Endodermal cell (in vitro differentiated cells): ENCODE measurements around the gene GSTA3. TPM values are rescaled to one million over a fixed set of nuclear protein-coding genes. Genes with fewer than 3 reads are reported as not detected.

Source experiments
- DNase-seq: peaks from one replicate; pipeline ENCODE4 v3.0.0-alpha.2; 2017
- H3K27ac ChIP-seq: 2 replicates; pipeline ENCODE4 v1.5.1; 2013; ENCODE audit warnings: mild to moderate bottlenecking, low read depth, low read length, moderate library complexity
- H3K27me3 ChIP-seq: 2 replicates; pipeline ENCODE4 v1.6.1; 2013; ENCODE audit warnings: mild to moderate bottlenecking, low read length, moderate library complexity; ENCODE audit not compliant: insufficient read depth, control insufficient read depth, poor library complexity, severe bottlenecking
- H3K36me3 ChIP-seq: 2 replicates; pipeline ENCODE4 v1.7.0; 2013; ENCODE audit warnings: mild to moderate bottlenecking, low read length, moderate library complexity; ENCODE audit not compliant: control insufficient read depth, insufficient read depth
- H3K4me1 ChIP-seq: one replicate; pipeline ENCODE4 v1.7.0; 2013; ENCODE audit warnings: low read length; ENCODE audit not compliant: control insufficient read depth, insufficient read depth
- H3K4me3 ChIP-seq: 2 replicates; pipeline ENCODE4 v1.5.1; 2013; ENCODE audit warnings: mild to moderate bottlenecking, low read length, moderate library complexity
- H3K9ac ChIP-seq: 2 replicates; pipeline ENCODE4 v1.6.1; 2013; ENCODE audit warnings: mild to moderate bottlenecking, low read length, moderate library complexity; ENCODE audit not compliant: poor library complexity, severe bottlenecking; ENCODE audit errors: extremely low read depth
- H3K9me3 ChIP-seq: 2 replicates; pipeline ENCODE4 v1.6.1; 2013; ENCODE audit warnings: mild to moderate bottlenecking, low read length, moderate library complexity; ENCODE audit not compliant: control insufficient read depth
- H3K27ac Mint-ChIP-seq: 2 replicates; pipeline ENCODE4 v1.8.0; 2020; ENCODE audit warnings: mixed read lengths
- H3K27me3 Mint-ChIP-seq: 2 replicates; pipeline ENCODE4 v1.8.0; 2021; ENCODE audit warnings: mild to moderate bottlenecking, mixed read lengths; ENCODE audit not compliant: insufficient read depth
- H3K36me3 Mint-ChIP-seq: 2 replicates; pipeline ENCODE4 v1.8.0; 2020; ENCODE audit warnings: low read depth, mixed read lengths
- H3K4me1 Mint-ChIP-seq: 2 replicates; pipeline ENCODE4 v1.8.0; 2020; ENCODE audit warnings: mixed read lengths
- H3K4me3 Mint-ChIP-seq: 2 replicates; pipeline ENCODE4 v1.8.0; 2020; ENCODE audit warnings: mild to moderate bottlenecking, moderate library complexity, mixed read lengths
- H3K9me3 Mint-ChIP-seq: 2 replicates; pipeline ENCODE4 v1.8.0; 2020; ENCODE audit warnings: mild to moderate bottlenecking, mixed read lengths
- WGBS, 2 experiments: methylation state at CpG; one replicate each; pipeline versions ENCODE4 v1.1.5 to v1.1.7; 2013; ENCODE audit warnings: missing lambda C conversion rate in 2 of 2, mixed read lengths in 1 of 2; ENCODE audit not compliant: insufficient coverage in 1 of 2, insufficient read length in 1 of 2; 5-methylcytosine and 5-hydroxymethylcytosine counted together
- total RNA-seq, 2 donors: library from RNA; stranded (reverse); fragmentation: NEBNext Ultra II Directional in 1 of 2; extraction: Animal tissue kit (Norgen Biotek cat#: 25700) in 1 of 2; gene quantifications; 2 replicates in 1 of 2; 3 replicates in 1 of 2; pipeline ENCODE4 v1.2.1, GENCODE V29; 2021
- TF ChIP-seq, protein P1 (sequence below): fragments of 200-600 bp; sonication (generic); conservative IDR thresholded peaks from 2 replicates; pipeline ENCODE4 v1.5.0; 2021; ENCODE audit warnings: antibody characterized with exemption, mild to moderate bottlenecking

The GSTA3 gene
- total RNA-seq, 2 donors from 2014 or later, result not detected

DNA sequence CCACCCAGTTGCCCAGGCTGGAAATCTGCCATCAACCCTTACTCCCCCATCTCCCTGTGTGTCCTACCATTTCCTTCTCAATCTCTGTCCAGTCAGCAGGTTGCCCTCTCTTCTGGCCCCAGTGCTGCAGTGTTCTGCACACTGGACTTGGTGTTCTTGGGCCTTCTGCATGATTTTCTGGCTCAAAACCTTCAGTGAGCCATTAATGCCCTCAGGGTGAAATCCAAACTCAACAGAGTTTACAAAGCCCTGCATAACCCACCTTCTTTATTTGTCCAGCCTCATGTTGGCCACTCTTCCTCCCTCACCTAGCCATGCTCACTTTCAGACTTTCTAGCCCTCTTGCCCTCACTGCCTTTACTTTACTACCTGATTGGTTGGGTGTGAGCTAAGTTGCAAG, 5.0 kb upstream of the GSTA3 start:
- H3K27ac Mint-ChIP-seq, result no peak overlapping the region
- H3K27me3 ChIP-seq, result no peaks in the 10 kb centered on the region
- no peaks in the 10 kb centered on the region for H3K9me3 ChIP-seq
- no peaks in the 10 kb centered on the region for H3K36me3 ChIP-seq
- no peak overlapping the region for H3K4me3 ChIP-seq
- peaks cover 12% of the 10 kb centered on the region for H3K4me1 Mint-ChIP-seq
- H3K9ac ChIP-seq, result no peak overlapping the region
- H3K27ac ChIP-seq, result no peak overlapping the region
- TF ChIP-seq, protein P1, sequence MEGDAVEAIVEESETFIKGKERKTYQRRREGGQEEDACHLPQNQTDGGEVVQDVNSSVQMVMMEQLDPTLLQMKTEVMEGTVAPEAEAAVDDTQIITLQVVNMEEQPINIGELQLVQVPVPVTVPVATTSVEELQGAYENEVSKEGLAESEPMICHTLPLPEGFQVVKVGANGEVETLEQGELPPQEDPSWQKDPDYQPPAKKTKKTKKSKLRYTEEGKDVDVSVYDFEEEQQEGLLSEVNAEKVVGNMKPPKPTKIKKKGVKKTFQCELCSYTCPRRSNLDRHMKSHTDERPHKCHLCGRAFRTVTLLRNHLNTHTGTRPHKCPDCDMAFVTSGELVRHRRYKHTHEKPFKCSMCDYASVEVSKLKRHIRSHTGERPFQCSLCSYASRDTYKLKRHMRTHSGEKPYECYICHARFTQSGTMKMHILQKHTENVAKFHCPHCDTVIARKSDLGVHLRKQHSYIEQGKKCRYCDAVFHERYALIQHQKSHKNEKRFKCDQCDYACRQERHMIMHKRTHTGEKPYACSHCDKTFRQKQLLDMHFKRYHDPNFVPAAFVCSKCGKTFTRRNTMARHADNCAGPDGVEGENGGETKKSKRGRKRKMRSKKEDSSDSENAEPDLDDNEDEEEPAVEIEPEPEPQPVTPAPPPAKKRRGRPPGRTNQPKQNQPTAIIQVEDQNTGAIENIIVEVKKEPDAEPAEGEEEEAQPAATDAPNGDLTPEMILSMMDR, result no peak
- H3K9me3 Mint-ChIP-seq, result no peaks in the 10 kb centered on the region
- H3K27me3 Mint-ChIP-seq, result peaks cover 4% of the 10 kb centered on the region
- H3K4me3 Mint-ChIP-seq, result no peak overlapping the region
- H3K4me1 ChIP-seq, result no peaks in the 10 kb centered on the region
- DNase-seq, result no peak
- H3K36me3 Mint-ChIP-seq, result no peaks in the 10 kb centered on the region

DNA sequence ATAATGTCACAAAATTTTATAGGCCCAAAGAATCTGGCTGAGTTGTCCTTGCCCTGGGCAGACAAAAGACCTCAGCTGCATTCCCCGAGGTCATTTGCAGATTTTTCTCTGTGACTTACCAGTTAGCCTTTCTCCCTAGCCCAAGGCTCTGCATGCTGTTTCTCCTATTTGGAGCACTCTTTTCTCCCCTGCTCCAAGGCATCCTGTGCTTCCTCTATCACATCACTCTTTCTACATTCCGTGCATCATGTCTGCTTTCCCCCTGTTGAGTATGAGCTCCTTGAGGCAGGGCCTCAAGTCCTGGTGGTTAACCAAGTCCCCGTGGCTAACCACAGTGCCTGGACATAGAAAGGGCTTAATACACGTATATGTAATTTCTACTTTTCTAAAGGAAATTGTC, 593 bp upstream of the GSTA3 start:
- H3K9ac ChIP-seq, result no peak overlapping the region
- Mint-ChIP-seq H3K4me3 (no peak overlapping the region), H3K27me3 (peaks cover 4% of the 10 kb centered on the region), H3K36me3 (no peaks in the 10 kb centered on the region), H3K27ac (no peak overlapping the region), H3K9me3 (peaks cover 6% of the 10 kb centered on the region), H3K4me1 (no peaks in the 10 kb centered on the region)
- no peak overlapping the region for H3K4me3 ChIP-seq
- no peaks in the 10 kb centered on the region for H3K4me1 ChIP-seq
- no peak for DNase-seq
- no peaks in the 10 kb centered on the region for H3K36me3 ChIP-seq
- H3K9me3 ChIP-seq, result no peaks in the 10 kb centered on the region
- TF ChIP-seq, protein P1, result no peak
- no peak overlapping the region for H3K27ac ChIP-seq
- 91 to 92% methylated on average over 1 to 4 of the region's 4 CpGs for WGBS, 2 experiments
- no peaks in the 10 kb centered on the region for H3K27me3 ChIP-seq

DNA sequence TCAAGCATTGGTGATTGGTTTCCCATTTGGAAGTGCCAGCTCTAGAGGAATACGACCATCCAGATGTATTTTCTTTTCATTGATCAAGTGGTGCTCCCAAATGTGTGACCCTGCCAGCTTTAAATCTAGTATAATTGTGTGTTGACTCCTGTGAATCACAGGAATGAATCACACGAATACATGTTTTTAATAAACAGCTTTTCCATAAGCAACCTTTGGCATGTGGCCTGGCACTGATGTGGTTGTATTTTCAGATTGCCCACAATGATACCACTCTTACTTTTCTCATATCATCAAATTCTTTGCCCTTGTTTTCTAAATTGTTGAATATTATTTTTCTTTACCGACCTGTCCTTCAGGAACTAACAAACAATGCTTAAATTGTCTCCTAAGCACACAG, 367 bp downstream of the GSTA3 start:
- no peaks in the 10 kb centered on the region for H3K36me3 Mint-ChIP-seq
- WGBS, 2 experiments, result 84 to 100% methylated on average over 1 to 3 of the region's 3 CpGs
- H3K9me3 Mint-ChIP-seq, result peaks cover 6% of the 10 kb centered on the region
- no peaks in the 10 kb centered on the region for H3K27me3 Mint-ChIP-seq
- Histone ChIP-seq H3K9ac (no peak overlapping the region), H3K9me3 (no peaks in the 10 kb centered on the region), H3K36me3 (no peaks in the 10 kb centered on the region), H3K27me3 (no peaks in the 10 kb centered on the region), H3K4me3 (no peak overlapping the region), H3K4me1 (no peaks in the 10 kb centered on the region), H3K27ac (no peak overlapping the region)
- no peak overlapping the region for H3K4me3 Mint-ChIP-seq
- no peaks in the 10 kb centered on the region for H3K4me1 Mint-ChIP-seq
- TF ChIP-seq, protein P1, result no peak
- DNase-seq, result no peak
- H3K27ac Mint-ChIP-seq, result no peak overlapping the region
